IMR-90 (cell line): ENCODE data around the gene RABGAP1. TPM values are rescaled to one million over a fixed set of nuclear protein-coding genes. Genes with fewer than 3 reads are reported as not detected.

Experiments used
- ATAC-seq: fragments of 200-7000 bp; cut with Tn5 transposase; 2 replicates; pipeline ENCODE4 v1.9.1; 2020; ENCODE audit warnings: low read depth, mild to moderate bottlenecking, moderate library complexity
- BruUV-seq: library from RNA; stranded (reverse); fragments of 400-500 nt; replicated peaks from 2 replicates; lab custom pipeline; 2021; lab: Mats Ljungman, UMichigan
- CTCF ChIA-PET: fragments of 300-600 bp; formaldehyde crosslinking; extraction: SDS; loops from one replicate; lab custom pipeline; 2021; ENCODE audit warnings: antibody characterized with exemption; lab: Yijun Ruan, JAX
- POLR2A ChIA-PET: fragments of 300-600 bp; sonication (Branson Sonifier 250); formaldehyde crosslinking; loops from one replicate; lab custom pipeline; 2022; ENCODE audit warnings: antibody characterized with exemption; ENCODE audit not compliant: unreplicated experiment; lab: Charles Lee
- DNase-seq: peaks from one replicate; pipeline ENCODE4 v3.0.0; 2013
- H2AFZ ChIP-seq: replicated peaks from 2 replicates; pipeline ENCODE3; 2013; ENCODE audit warnings: low read length, mild to moderate bottlenecking; ENCODE audit not compliant: poor library complexity
- H2AK5ac ChIP-seq: 2 replicates; pipeline ENCODE4 v1.6.1; 2013; ENCODE audit warnings: low read depth, low read length, inconsistent platforms
- H2AK9ac ChIP-seq: replicated peaks from 2 replicates; pipeline ENCODE3; 2013; ENCODE audit warnings: mild to moderate bottlenecking, low read depth, low read length, moderate library complexity; ENCODE audit not compliant: poor library complexity
- H2BK120ac ChIP-seq: 2 replicates; pipeline ENCODE4 v1.6.1; 2013; ENCODE audit warnings: low read depth, low read length, inconsistent platforms
- H2BK15ac ChIP-seq: 3 replicates; pipeline ENCODE4 v1.6.1; 2013; ENCODE audit warnings: low read depth, low read length, inconsistent platforms
- H2BK20ac ChIP-seq: 2 replicates; pipeline ENCODE4 v1.6.1; 2013; ENCODE audit warnings: low read depth, mild to moderate bottlenecking, inconsistent platforms, low read length, moderate library complexity
- H2BK5ac ChIP-seq: 2 replicates; pipeline ENCODE4 v1.6.1; 2013; ENCODE audit warnings: mild to moderate bottlenecking, low read depth, low read length, inconsistent platforms; ENCODE audit not compliant: poor library complexity, severe bottlenecking
- H3K14ac ChIP-seq: replicated peaks from 2 replicates; pipeline ENCODE4 v1.6.1; 2013; ENCODE audit warnings: low read depth, low read length, inconsistent platforms
- H3K18ac ChIP-seq: 2 replicates; pipeline ENCODE4 v1.6.1; 2013; ENCODE audit warnings: low read depth, low read length, control low read depth
- H3K23ac ChIP-seq: 2 replicates; pipeline ENCODE4 v1.6.1; 2013; ENCODE audit warnings: low read depth, low read length, inconsistent platforms
- H3K27ac ChIP-seq: 2 replicates; pipeline ENCODE4 v1.5.1; 2013; ENCODE audit warnings: mild to moderate bottlenecking, control low read depth, low read length; ENCODE audit not compliant: insufficient read depth
- H3K27me3 ChIP-seq: 2 replicates; pipeline ENCODE4 v1.6.1; 2013; ENCODE audit warnings: low read length; ENCODE audit not compliant: control insufficient read depth, insufficient read depth
- H3K36me3 ChIP-seq: 2 replicates; pipeline ENCODE4 v1.6.1; 2013; ENCODE audit warnings: low read length, mixed read lengths; ENCODE audit not compliant: control insufficient read depth, insufficient read depth
- H3K4ac ChIP-seq: 2 replicates; pipeline ENCODE4 v1.6.1; 2013; ENCODE audit warnings: low read depth, low read length, inconsistent platforms
- H3K4me1 ChIP-seq: 2 replicates; pipeline ENCODE4 v1.6.1; 2013; ENCODE audit warnings: low read length, mixed read lengths; ENCODE audit not compliant: control insufficient read depth, insufficient read depth
- H3K4me2 ChIP-seq: 2 replicates; pipeline ENCODE4 v1.6.1; 2013; ENCODE audit warnings: low read depth, mild to moderate bottlenecking, control low read depth, low read length, moderate library complexity
- H3K4me3 ChIP-seq: 2 replicates; pipeline ENCODE4 v1.5.1; 2013; ENCODE audit warnings: low read depth, mild to moderate bottlenecking, control low read depth, low read length, moderate library complexity; ENCODE audit not compliant: insufficient read depth
- H3K56ac ChIP-seq: 2 replicates; pipeline ENCODE4 v1.6.1; 2013; ENCODE audit warnings: low read length, inconsistent platforms; ENCODE audit not compliant: insufficient read depth; ENCODE audit errors: extremely low read depth
- H3K79me1 ChIP-seq, 2 experiments: 2 replicates each; pipeline ENCODE4 v1.6.1; 2013; ENCODE audit warnings: low read length in 2 of 2, inconsistent platforms in 1 of 2, low read depth in 1 of 2
- H3K9ac ChIP-seq: 2 replicates; pipeline ENCODE4 v1.6.1; 2013; ENCODE audit warnings: low read depth, low read length, control low read depth
- H3K9me1 ChIP-seq: 2 replicates; pipeline ENCODE4 v1.6.1; 2013; ENCODE audit warnings: low read length, inconsistent platforms; ENCODE audit not compliant: insufficient read depth
- H3K9me3 ChIP-seq: 2 replicates; pipeline ENCODE4 v1.6.1; 2013; ENCODE audit warnings: low read length; ENCODE audit not compliant: control insufficient read depth, insufficient read depth
- H4K20me1 ChIP-seq: 2 replicates; pipeline ENCODE4 v1.6.1; 2013; ENCODE audit warnings: low read length, inconsistent platforms; ENCODE audit not compliant: insufficient read depth
- H4K5ac ChIP-seq: 2 replicates; pipeline ENCODE4 v1.6.1; 2013; ENCODE audit warnings: mild to moderate bottlenecking, low read depth, low read length, control low read depth
- H4K8ac ChIP-seq, 2 experiments: 2 replicates each; pipeline ENCODE4 v1.6.1; 2013; ENCODE audit warnings: low read depth in 2 of 2, low read length in 2 of 2, control low read depth in 1 of 2, inconsistent platforms in 1 of 2
- H4K91ac ChIP-seq: 2 replicates; pipeline ENCODE4 v1.6.1; 2013; ENCODE audit warnings: low read depth, low read length, inconsistent platforms; ENCODE audit not compliant: insufficient read depth
- BHLHE40 ChIP-seq: fragments of 150-350 bp; IDR thresholded peaks from 2 replicates; pipeline ENCODE4 v1.6.1; 2016; ENCODE audit warnings: mild to moderate bottlenecking, low read depth, low read length
- CEBPB ChIP-seq: IDR thresholded peaks from 2 replicates; pipeline ENCODE4 v1.6.1; 2012; ENCODE audit warnings: low read depth, low read length, improper control_type of control experiment
- CHD1 ChIP-seq: IDR thresholded peaks from 2 replicates; pipeline ENCODE4 v1.6.1; 2012; ENCODE audit warnings: low read depth, low read length, improper control_type of control experiment
- CTCF ChIP-seq: conservative IDR thresholded peaks from 2 replicates; pipeline ENCODE4 v1.5.1; 2012; ENCODE audit warnings: mild to moderate bottlenecking, low read depth, low read length, improper control_type of control experiment
- FOS ChIP-seq: fragments of 150-350 bp; IDR thresholded peaks from 2 replicates; pipeline ENCODE4 v1.6.1; 2016; ENCODE audit warnings: low read depth, low read length
- MAFK ChIP-seq: IDR thresholded peaks from 2 replicates; pipeline ENCODE4 v1.6.1; 2012; ENCODE audit warnings: low read depth, low read length, improper control_type of control experiment
- MAZ ChIP-seq: IDR thresholded peaks from 2 replicates; pipeline ENCODE4 v1.6.1; 2012; ENCODE audit warnings: low read depth, mild to moderate bottlenecking, low read length, improper control_type of control experiment, moderate library complexity, borderline replicate concordance
- MXI1 ChIP-seq: IDR thresholded peaks from 2 replicates; pipeline ENCODE4 v1.6.1; 2012; ENCODE audit warnings: low read depth, mild to moderate bottlenecking, low read length, moderate library complexity, borderline replicate concordance
- NFE2L2 ChIP-seq: fragments of 150-350 bp; IDR thresholded peaks from 2 replicates; pipeline ENCODE4 v1.6.1; 2016; ENCODE audit warnings: low read depth, mild to moderate bottlenecking, low read length
- POLR2A ChIP-seq: IDR thresholded peaks from 2 replicates; pipeline ENCODE4 v1.6.1; 2012; ENCODE audit warnings: mild to moderate bottlenecking, low read depth, low read length
- RAD21 ChIP-seq: IDR thresholded peaks from 2 replicates; pipeline ENCODE4 v1.6.1; 2012; ENCODE audit warnings: low read length, improper control_type of control experiment
- RCOR1 ChIP-seq: IDR thresholded peaks from 2 replicates; pipeline ENCODE4 v1.6.1; 2012; ENCODE audit warnings: mild to moderate bottlenecking, low read length, improper control_type of control experiment; ENCODE audit not compliant: insufficient replicate concordance
- RFX5 ChIP-seq: IDR thresholded peaks from 2 replicates; pipeline ENCODE4 v1.8.0; 2012; ENCODE audit warnings: low read depth, mild to moderate bottlenecking, low read length, moderate library complexity
- SMC3 ChIP-seq: fragments of 150-350 bp; IDR thresholded peaks from 2 replicates; pipeline ENCODE4 v1.6.1; 2016; ENCODE audit warnings: low read depth, mild to moderate bottlenecking, antibody characterized with exemption, low read length, moderate library complexity
- USF2 ChIP-seq: fragments of 150-350 bp; IDR thresholded peaks from 2 replicates; pipeline ENCODE4 v1.6.1; 2017; ENCODE audit warnings: mild to moderate bottlenecking, antibody characterized with exemption, low read length, low read depth
- WGBS, 2 experiments: methylation state at CpG; one replicate each; pipeline versions ENCODE4 v1.1.5 to v1.1.7; 2013; ENCODE audit warnings: missing lambda C conversion rate in 2 of 2; ENCODE audit not compliant: insufficient read length in 1 of 2; ENCODE audit errors: extremely low coverage in 2 of 2; 5-methylcytosine and 5-hydroxymethylcytosine counted together
- dilution Hi-C: fragments of 300-500 bp; cut with HindIII; formaldehyde crosslinking; loops from one replicate; pipeline ENCODE4 v1.14.3; 2018; ENCODE audit warnings: low sequenced_read_pairs; ENCODE audit not compliant: unreplicated experiment
- in situ Hi-C: fragments of 300-500 bp; cut with MboI; formaldehyde crosslinking; loops from 3 replicates; pipeline ENCODE4 v1.14.3; 2019; ENCODE audit warnings: low sequenced_read_pairs, inconsistent platforms, mixed read lengths
- intact Hi-C: fragments of 100-400 bp; cut with micrococcal nuclease; formaldehyde crosslinking; loops from 2 replicates; pipeline ENCODE4 v1.10.0; 2022
- polyA plus RNA-seq, 3 experiments: library from polyadenylated mRNA; depleted of rRNA; stranded (reverse); fragments of >200 nt; gene quantifications; 2 replicates each; pipeline ENCODE4 v1.2.3, GENCODE V29; 2012; ENCODE audit warnings: low replicate concordance in 1 of 3
- total RNA-seq: library from RNA; depleted of rRNA; stranded (reverse); fragments of >200 nt; gene quantifications from 2 replicates; pipeline ENCODE4 v1.2.3, GENCODE V29; 2012
- TF ChIP-seq, protein P1 (sequence below): fragments of 150-350 bp; IDR thresholded peaks from 2 replicates; pipeline ENCODE4 v1.6.1; 2016; ENCODE audit warnings: low read depth, mild to moderate bottlenecking, low read length, moderate library complexity, borderline replicate concordance

RABGAP1 gene
- total and polyA plus RNA-seq, 2 of the 4 experiments (the other 2 are of a cell fraction) = 20.0 to 53.9 TPM

- Histone ChIP-seq H4K8ac (no peak overlapping the region), H3K79me1 (no peaks in the 10 kb centered on the region), H3K56ac (no peak overlapping the region), H3K23ac (no peak overlapping the region), H3K18ac (no peak overlapping the region), H4K20me1 (no peaks in the 10 kb centered on the region), H3K9ac (no peak overlapping the region), H2BK15ac (no peak overlapping the region), H3K9me1 (peaks cover 6% of the 10 kb centered on the region; the same call in 1 of the 2 replicates), H3K4ac (no peak overlapping the region), H2BK120ac (no peak overlapping the region), H3K14ac (no peak overlapping the region), H2BK5ac (no peak overlapping the region), H4K5ac (no peak overlapping the region), H2AFZ (no peak overlapping the region), H2AK5ac (no peak overlapping the region), H3K27ac (no peak overlapping the region), H3K4me3 (no peak overlapping the region), H3K4me2 (no peak overlapping the region), H4K91ac (no peak overlapping the region), H3K9me3 (no peaks in the 10 kb centered on the region), H2AK9ac (no peak overlapping the region), H3K4me1 (no peaks in the 10 kb centered on the region), H2BK20ac (no peak overlapping the region), H3K27me3 (no peaks in the 10 kb centered on the region), H3K36me3 (peaks cover 40% of the 10 kb centered on the region)
- no TSS peak for BruUV-seq
- DNase-seq (no peak), ATAC-seq (no peak)
- in situ Hi-C loops (no loop called here), dilution Hi-C loops (no loop called here), intact Hi-C loops (no loop called here)
- TF ChIP-seq NFE2L2 (no peak), MAFK (no peak), FOS (no peak), USF2 (no peak), POLR2A (no peak), BHLHE40 (no peak), RAD21 (no peak), CTCF (no peak), MXI1 (no peak), RCOR1 (no peak), CEBPB (no peak), CHD1 (no peak), MAZ (no peak), SMC3 (no peak), RFX5 (no peak)
- TF ChIP-seq, protein P1, sequence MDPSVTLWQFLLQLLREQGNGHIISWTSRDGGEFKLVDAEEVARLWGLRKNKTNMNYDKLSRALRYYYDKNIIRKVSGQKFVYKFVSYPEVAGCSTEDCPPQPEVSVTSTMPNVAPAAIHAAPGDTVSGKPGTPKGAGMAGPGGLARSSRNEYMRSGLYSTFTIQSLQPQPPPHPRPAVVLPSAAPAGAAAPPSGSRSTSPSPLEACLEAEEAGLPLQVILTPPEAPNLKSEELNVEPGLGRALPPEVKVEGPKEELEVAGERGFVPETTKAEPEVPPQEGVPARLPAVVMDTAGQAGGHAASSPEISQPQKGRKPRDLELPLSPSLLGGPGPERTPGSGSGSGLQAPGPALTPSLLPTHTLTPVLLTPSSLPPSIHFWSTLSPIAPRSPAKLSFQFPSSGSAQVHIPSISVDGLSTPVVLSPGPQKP = no peak
- ChIA-PET POLR2A (no interaction called here), CTCF (interaction anchor here (0.9 kb wide), 1 partner anchor 115 kb away, joined by 3 read pairs; no protein-coding TSS in a partner anchor)
- 91% methylated on average over 4 of the region's 15 CpGs; no CpG with 5 or more reads in 1 of the 2 experiments for WGBS, 2 experiments
These were observed 168.9 kb downstream of the RABGAP1 start for GRCh38 chr9:123109540-123110279.
